HepG2 (cell line): ENCODE measurements around the gene CACNA1G. TPM values are rescaled to one million over a fixed set of nuclear protein-coding genes. Genes with fewer than 3 reads are reported as not detected.

Source experiments
- ATAC-seq: fragments of 200-7000 bp; cut with Tn5 transposase; 3 replicates; pipeline ENCODE4 v1.9.1; 2020; ENCODE audit warnings: mild to moderate bottlenecking, moderate library complexity
- BruUV-seq: library from RNA; stranded (reverse); fragments of 400-500 nt; replicated peaks from 2 replicates; lab custom pipeline; 2021; lab: Mats Ljungman, UMichigan
- CTCF ChIA-PET: fragments of 300-600 bp; formaldehyde crosslinking; extraction: SDS; loops from one replicate; lab custom pipeline; 2021; ENCODE audit warnings: low total read pairs, inconsistent platforms, low intra/inter-chr PET ratio; lab: Yijun Ruan, JAX
- POLR2A ChIA-PET: fragments of 350-600 bp; sonication (Branson Sonifier 250); formaldehyde crosslinking; loops from one replicate; lab custom pipeline; 2020; ENCODE audit warnings: antibody characterized with exemption, inconsistent platforms; lab: Yijun Ruan, JAX
- DNase-seq: peaks from one replicate; pipeline ENCODE4 v3.0.0-alpha.2; 2015; ENCODE audit warnings: low spot score
- FAIRE-seq: peaks from 3 replicates; lab custom pipeline; 2011; peaks lifted over from hg19 to GRCh38; lab: Jason Lieb, UNC
- H2AFZ ChIP-seq: one replicate; pipeline ENCODE4 v1.6.1; 2011; ENCODE audit warnings: low read length, inconsistent platforms
- H3K27ac ChIP-seq: fragments of 300-600 bp; 3 replicates; pipeline ENCODE4 v1.8.0; 2011; ENCODE audit warnings: mixed run types, mild to moderate bottlenecking, mixed read lengths, low read length, inconsistent platforms; ENCODE audit not compliant: insufficient read depth; ENCODE audit errors: extremely low read length
- H3K27me3 ChIP-seq, 2 experiments: fragments of 200-600 bp in 1 of 2; 2 replicates in 1 of 2; 3 replicates in 1 of 2; pipeline versions ENCODE4 v1.6.0 to v1.8.0; 2011; ENCODE audit warnings: low read length in 2 of 2, mild to moderate bottlenecking in 2 of 2, moderate library complexity in 2 of 2, inconsistent platforms in 1 of 2; ENCODE audit not compliant: insufficient read depth in 2 of 2, control insufficient read depth in 1 of 2
- H3K36me3 ChIP-seq, 2 experiments: fragments of 200-600 bp in 1 of 2; replicated peaks in 1 of 2; 2 replicates in 1 of 2; 3 replicates in 1 of 2; pipeline versions ENCODE4 v1.5.1 to v1.8.0; 2011; ENCODE audit warnings: low read length in 2 of 2, inconsistent platforms in 1 of 2; ENCODE audit not compliant: insufficient read depth in 2 of 2, control insufficient read depth in 1 of 2
- H3K4me1 ChIP-seq: 2 replicates; pipeline ENCODE4 v1.5.1; 2012; ENCODE audit warnings: low read length, inconsistent platforms; ENCODE audit not compliant: insufficient read depth
- H3K4me2 ChIP-seq: 2 replicates; pipeline ENCODE4 v1.6.0; 2011; ENCODE audit warnings: low read depth, low read length, inconsistent platforms
- H3K4me3 ChIP-seq, 3 experiments: fragments of 200-600 bp in 1 of 3; sonication (generic), shearing (Covaris generic) in 1 of 3; replicated peaks in 1 of 3; 2 replicates each; pipeline ENCODE4 v1.5.1; 2011 to 2016; ENCODE audit warnings: low read length in 3 of 3, inconsistent platforms in 2 of 3, low read depth in 2 of 3, mild to moderate bottlenecking in 2 of 3, control low read depth in 1 of 3, mixed read lengths in 1 of 3; ENCODE audit not compliant: insufficient read depth in 1 of 3
- H3K79me2 ChIP-seq: one replicate; pipeline ENCODE4 v1.6.1; 2011; ENCODE audit warnings: low read length, inconsistent platforms; ENCODE audit not compliant: insufficient read depth
- H3K9ac ChIP-seq: 2 replicates; pipeline ENCODE4 v1.6.0; 2011; ENCODE audit warnings: mild to moderate bottlenecking, low read depth, low read length, inconsistent platforms; ENCODE audit not compliant: insufficient read depth
- H3K9me3 ChIP-seq: 2 replicates; pipeline ENCODE4 v1.5.1; 2012; ENCODE audit warnings: mild to moderate bottlenecking, low read length
- H4K20me1 ChIP-seq: 2 replicates; pipeline ENCODE4 v1.6.0; 2011; ENCODE audit warnings: inconsistent platforms, mild to moderate bottlenecking, low read length, moderate library complexity; ENCODE audit not compliant: insufficient read depth
- HHEX ChIP-seq: IDR thresholded peaks from 2 replicates; pipeline ENCODE4 v1.6.1; 2016; ENCODE audit warnings: control low read depth
- KAT2B ChIP-seq: fragments of 150-350 bp; IDR thresholded peaks from 2 replicates; pipeline ENCODE4 v1.6.1; 2014; ENCODE audit warnings: low read depth, low read length, borderline replicate concordance
- KDM1A ChIP-seq: IDR thresholded peaks from 2 replicates; pipeline ENCODE4 v1.6.1; 2016; ENCODE audit warnings: missing compliant biosample characterization
- PAF1 ChIP-seq: IDR thresholded peaks from 2 replicates; pipeline ENCODE4 v1.6.1; 2016; ENCODE audit warnings: missing genetic modification reagents, missing compliant biosample characterization
- PAWR ChIP-seq: sonication (generic); formaldehyde crosslinking; IDR thresholded peaks from 2 replicates; pipeline ENCODE4 v1.4.0; 2020; ENCODE audit warnings: missing genetic modification reagents, mild to moderate bottlenecking, borderline replicate concordance
- POLR2AphosphoS5 ChIP-seq: IDR thresholded peaks from 2 replicates; pipeline ENCODE4 v1.6.1; 2012; ENCODE audit warnings: low read depth, low read length
- SRY ChIP-seq: sonication (generic); formaldehyde crosslinking; IDR thresholded peaks from 2 replicates; pipeline ENCODE4 v1.8.0; 2022; ENCODE audit warnings: mild to moderate bottlenecking, missing genetic modification reagents
- ZNF33A ChIP-seq: sonication (generic); formaldehyde crosslinking; IDR thresholded peaks from 2 replicates; pipeline ENCODE4 v1.5.1; 2020; ENCODE audit warnings: missing genetic modification reagents, mild to moderate bottlenecking, moderate library complexity, borderline replicate concordance
- ZNF451 ChIP-seq: sonication (generic); formaldehyde crosslinking; IDR thresholded peaks from 2 replicates; pipeline ENCODE4 v1.5.0; 2020; ENCODE audit warnings: mild to moderate bottlenecking, missing genetic modification reagents
- ZNF460 ChIP-seq: sonication (generic); formaldehyde crosslinking; IDR thresholded peaks from 2 replicates; pipeline ENCODE4 v1.5.1; 2020; ENCODE audit warnings: missing genetic modification reagents, mild to moderate bottlenecking, borderline replicate concordance
- ZNF563 ChIP-seq: sonication (generic); formaldehyde crosslinking; IDR thresholded peaks from 2 replicates; pipeline ENCODE4 v1.8.0; 2022; ENCODE audit warnings: mild to moderate bottlenecking, moderate library complexity, missing genetic modification reagents
- ZNF614 ChIP-seq: IDR thresholded peaks from 2 replicates; pipeline ENCODE4 v1.6.1; 2018; ENCODE audit warnings: missing biosample characterization, missing genetic modification reagents, inconsistent platforms, borderline replicate concordance
- ZNF761 ChIP-seq: sonication (generic); formaldehyde crosslinking; conservative IDR thresholded peaks from 2 replicates; pipeline ENCODE4 v1.4.0; 2020; ENCODE audit warnings: mild to moderate bottlenecking, missing genetic modification reagents
- ZNF777 ChIP-seq: sonication (generic); formaldehyde crosslinking; IDR thresholded peaks from 2 replicates; pipeline ENCODE4 v1.4.0; 2020; ENCODE audit warnings: missing genetic modification reagents
- WGBS: methylation state at CpG from one replicate; pipeline ENCODE4 v1.1.6; 2017; ENCODE audit warnings: low lambda C conversion rate; 5-methylcytosine and 5-hydroxymethylcytosine counted together
- in situ Hi-C: cut with HindIII; loops from 2 replicates; pipeline ENCODE4 v1.10.0; 2017; ENCODE audit warnings: low pct_unique_long_range_greater_than_20kb; ENCODE audit not compliant: extremely low pct_ligation_motif_present
- intact Hi-C: fragments of 100-400 bp; cut with micrococcal nuclease; formaldehyde crosslinking; loops from one replicate; pipeline ENCODE4 v1.10.0; 2022; ENCODE audit not compliant: unreplicated experiment
- polyA plus RNA-seq, 8 experiments: library from polyadenylated mRNA; depleted of rRNA in 3 of 8; stranded (reverse) in 7 of 8; unstranded in 1 of 8; fragments of >200 nt; fragmentation: Illumina TruSeq in 4 of 8; extraction: Trizol in 4 of 8; gene quantifications; 2 replicates each; pipeline versions ENCODE4 v1.2.1 to v1.2.3, GENCODE V29; 2011 to 2016; ENCODE audit warnings: low read depth in 4 of 8, missing spikeins in 1 of 8, mixed read lengths in 1 of 8; ENCODE audit not compliant: insufficient read depth in 1 of 8
- total RNA-seq, 5 experiments: library from RNA; depleted of rRNA; stranded (reverse); fragments of >200 nt; fragmentation: Illumina TruSeq; extraction: Trizol; gene quantifications; 2 replicates each; pipeline ENCODE4 v1.2.3, GENCODE V29; 2016; ENCODE audit warnings: low read depth in 1 of 5
- TF ChIP-seq, protein P1 (sequence below): IDR thresholded peaks from 2 replicates; pipeline ENCODE4 v1.6.1; 2018; ENCODE audit warnings: missing genetic modification reagents, mild to moderate bottlenecking, missing compliant biosample characterization
- TF ChIP-seq, protein P2 (sequence below): sonication (generic); formaldehyde crosslinking; IDR thresholded peaks from 2 replicates; pipeline ENCODE4 v1.8.0; 2022; ENCODE audit warnings: low read depth, missing genetic modification reagents
- TF ChIP-seq, protein P3 (sequence below): sonication (generic); formaldehyde crosslinking; IDR thresholded peaks from 2 replicates; pipeline ENCODE4 v1.5.1; 2020; ENCODE audit warnings: missing genetic modification reagents, mild to moderate bottlenecking, borderline replicate concordance
- TF ChIP-seq, protein P4 (sequence below): sonication (generic); formaldehyde crosslinking; IDR thresholded peaks from 2 replicates; pipeline ENCODE4 v1.8.0; 2022; ENCODE audit warnings: mild to moderate bottlenecking, missing genetic modification reagents, moderate library complexity

Gene CACNA1G
- total and polyA plus RNA-seq, 2 of the 13 experiments (the other 11 are each of a cell fraction or from before 2014, with no cell fraction given), result 0.02 TPM; not detected in 1

DNA sequence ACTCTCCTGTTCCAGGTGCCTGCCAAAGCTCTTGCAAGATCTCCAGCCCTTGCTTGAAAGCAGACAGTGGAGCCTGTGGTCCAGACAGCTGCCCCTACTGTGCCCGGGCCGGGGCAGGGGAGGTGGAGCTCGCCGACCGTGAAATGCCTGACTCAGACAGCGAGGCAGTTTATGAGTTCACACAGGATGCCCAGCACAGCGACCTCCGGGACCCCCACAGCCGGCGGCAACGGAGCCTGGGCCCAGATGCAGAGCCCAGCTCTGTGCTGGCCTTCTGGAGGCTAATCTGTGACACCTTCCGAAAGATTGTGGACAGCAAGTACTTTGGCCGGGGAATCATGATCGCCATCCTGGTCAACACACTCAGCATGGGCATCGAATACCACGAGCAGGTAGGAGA lies 17.7 kb downstream of the CACNA1G start:
- no peaks in the 10 kb centered on the region for H4K20me1 ChIP-seq
- H3K27ac ChIP-seq, result no peak overlapping the region
- H3K9ac ChIP-seq, result no peak overlapping the region
- ChIA-PET POLR2A (no interaction called here), CTCF (no interaction called here)
- H3K4me3 ChIP-seq, result no peak overlapping the region
- ATAC-seq, result no peak
- H3K36me3 ChIP-seq, result no peaks in the 10 kb centered on the region
- no peak for FAIRE-seq
- DNase-seq, result no peak
- peaks cover 17 to 90% of the 10 kb centered on the region in 2 experiments for H3K27me3 ChIP-seq
- H3K9me3 ChIP-seq, result no peaks in the 10 kb centered on the region
- H3K4me2 ChIP-seq, result no peak overlapping the region
- H3K4me1 ChIP-seq, result no peaks in the 10 kb centered on the region
- intact Hi-C loops, result no loop called here
- no TSS peak for BruUV-seq
- 19% methylated on average over 12 of the region's 16 CpGs for WGBS
- H3K79me2 ChIP-seq, result no peaks in the 10 kb centered on the region
- no peak for TF ChIP-seq ZNF451 (CRISPR knock-in tag)
- TF ChIP-seq ZNF460, result no peak
- TF ChIP-seq, protein P1, sequence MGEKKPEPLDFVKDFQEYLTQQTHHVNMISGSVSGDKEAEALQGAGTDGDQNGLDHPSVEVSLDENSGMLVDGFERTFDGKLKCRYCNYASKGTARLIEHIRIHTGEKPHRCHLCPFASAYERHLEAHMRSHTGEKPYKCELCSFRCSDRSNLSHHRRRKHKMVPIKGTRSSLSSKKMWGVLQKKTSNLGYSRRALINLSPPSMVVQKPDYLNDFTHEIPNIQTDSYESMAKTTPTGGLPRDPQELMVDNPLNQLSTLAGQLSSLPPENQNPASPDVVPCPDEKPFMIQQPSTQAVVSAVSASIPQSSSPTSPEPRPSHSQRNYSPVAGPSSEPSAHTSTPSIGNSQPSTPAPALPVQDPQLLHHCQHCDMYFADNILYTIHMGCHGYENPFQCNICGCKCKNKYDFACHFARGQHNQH, result no peak
- no peak for TF ChIP-seq SRY
- TF ChIP-seq, protein P2, sequence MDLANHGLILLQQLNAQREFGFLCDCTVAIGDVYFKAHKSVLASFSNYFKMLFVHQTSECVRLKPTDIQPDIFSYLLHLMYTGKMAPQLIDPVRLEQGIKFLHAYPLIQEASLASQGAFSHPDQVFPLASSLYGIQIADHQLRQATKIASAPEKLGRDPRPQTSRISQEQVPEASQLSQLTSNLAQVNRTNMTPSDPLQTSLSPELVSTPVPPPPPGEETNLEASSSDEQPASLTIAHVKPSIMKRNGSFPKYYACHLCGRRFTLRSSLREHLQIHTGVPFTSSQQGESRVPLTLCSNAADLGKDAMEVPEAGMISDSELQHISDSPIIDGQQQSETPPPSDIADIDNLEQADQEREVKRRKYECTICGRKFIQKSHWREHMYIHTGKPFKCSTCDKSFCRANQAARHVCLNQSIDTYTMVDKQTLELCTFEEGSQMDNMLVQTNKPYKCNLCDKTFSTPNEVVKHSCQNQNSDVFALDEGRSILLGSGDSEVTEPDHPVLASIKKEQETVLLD, result no peak
- no peak for TF ChIP-seq PAF1 (CRISPR knock-in tag)
- no peak for TF ChIP-seq PAWR (CRISPR knock-in tag)
- no peak for TF ChIP-seq KAT2B
- TF ChIP-seq POLR2AphosphoS5, result no peak
- TF ChIP-seq, protein P3, sequence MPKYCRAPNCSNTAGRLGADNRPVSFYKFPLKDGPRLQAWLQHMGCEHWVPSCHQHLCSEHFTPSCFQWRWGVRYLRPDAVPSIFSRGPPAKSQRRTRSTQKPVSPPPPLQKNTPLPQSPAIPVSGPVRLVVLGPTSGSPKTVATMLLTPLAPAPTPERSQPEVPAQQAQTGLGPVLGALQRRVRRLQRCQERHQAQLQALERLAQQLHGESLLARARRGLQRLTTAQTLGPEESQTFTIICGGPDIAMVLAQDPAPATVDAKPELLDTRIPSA (CRISPR knock-in tag), result no peak
- TF ChIP-seq ZNF614 (CRISPR knock-in tag), result no peak
- no peak for TF ChIP-seq HHEX (CRISPR knock-in tag)
- no peak for TF ChIP-seq ZNF777
- TF ChIP-seq ZNF33A (CRISPR knock-in tag), result no peak
- TF ChIP-seq, protein P4, sequence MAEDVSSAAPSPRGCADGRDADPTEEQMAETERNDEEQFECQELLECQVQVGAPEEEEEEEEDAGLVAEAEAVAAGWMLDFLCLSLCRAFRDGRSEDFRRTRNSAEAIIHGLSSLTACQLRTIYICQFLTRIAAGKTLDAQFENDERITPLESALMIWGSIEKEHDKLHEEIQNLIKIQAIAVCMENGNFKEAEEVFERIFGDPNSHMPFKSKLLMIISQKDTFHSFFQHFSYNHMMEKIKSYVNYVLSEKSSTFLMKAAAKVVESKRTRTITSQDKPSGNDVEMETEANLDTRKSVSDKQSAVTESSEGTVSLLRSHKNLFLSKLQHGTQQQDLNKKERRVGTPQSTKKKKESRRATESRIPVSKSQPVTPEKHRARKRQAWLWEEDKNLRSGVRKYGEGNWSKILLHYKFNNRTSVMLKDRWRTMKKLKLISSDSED, result no peak
- no peak for TF ChIP-seq ZNF761
- TF ChIP-seq ZNF563 (CRISPR knock-in tag), result no peak
- TF ChIP-seq KDM1A, result no peak
- in situ Hi-C loops, result no loop called here
- no peak overlapping the region for H2AFZ ChIP-seq
